ENCODE results near the gene ZDHHC9. TPM values are rescaled to one million over a fixed set of nuclear protein-coding genes. Genes with fewer than 3 reads are reported as not detected.
A peak's percentile ranks its signal among the peaks of the same experiment; 100 is the strongest.

ZDHHC9 gene
- total RNA-seq, 1 donor from 2014 or later: 32.9 TPM

DNA sequence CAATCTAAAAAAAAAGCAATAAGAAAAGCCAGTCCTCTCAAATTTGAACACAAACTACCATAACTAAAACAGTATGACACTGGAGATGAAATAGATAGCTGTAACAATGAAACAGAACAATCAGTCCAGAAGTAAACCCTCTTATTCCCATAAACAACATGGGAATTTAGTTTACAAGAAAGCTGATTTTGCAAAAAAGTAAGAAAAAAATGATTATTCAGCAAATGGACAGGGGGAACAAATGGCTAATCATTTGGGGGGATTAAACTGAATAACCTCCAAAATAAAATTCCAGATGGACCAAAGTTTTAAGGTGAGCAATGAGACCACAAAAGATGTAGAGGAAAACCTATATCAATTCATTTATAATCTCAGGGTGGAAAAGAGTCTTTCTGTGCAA, 80.0 kb downstream of the ZDHHC9 start:
- DNase-seq (ENCODE audit: low spot score): no peak

DNA sequence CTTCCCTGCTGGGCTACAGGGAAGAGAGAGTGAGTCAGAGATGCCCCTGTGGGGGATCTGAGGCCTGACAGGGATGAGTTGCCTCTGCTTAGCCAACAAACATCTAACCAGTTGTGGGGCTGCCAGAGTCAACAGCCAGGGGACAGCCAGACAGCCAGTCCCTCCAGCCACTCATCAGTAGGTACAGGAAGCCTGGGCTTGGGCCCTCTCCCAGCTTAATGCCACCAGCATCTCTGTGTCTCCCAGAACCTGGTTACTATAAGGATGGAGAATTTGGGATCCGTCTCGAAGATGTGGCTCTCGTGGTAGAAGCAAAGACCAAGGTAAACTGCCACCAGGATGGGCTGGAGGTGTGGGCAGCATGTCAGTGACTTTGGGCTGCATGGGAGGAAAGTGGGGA, 81.2 kb downstream of the ZDHHC9 start:
- DNase-seq (ENCODE audit: low spot score): no peak

DNA sequence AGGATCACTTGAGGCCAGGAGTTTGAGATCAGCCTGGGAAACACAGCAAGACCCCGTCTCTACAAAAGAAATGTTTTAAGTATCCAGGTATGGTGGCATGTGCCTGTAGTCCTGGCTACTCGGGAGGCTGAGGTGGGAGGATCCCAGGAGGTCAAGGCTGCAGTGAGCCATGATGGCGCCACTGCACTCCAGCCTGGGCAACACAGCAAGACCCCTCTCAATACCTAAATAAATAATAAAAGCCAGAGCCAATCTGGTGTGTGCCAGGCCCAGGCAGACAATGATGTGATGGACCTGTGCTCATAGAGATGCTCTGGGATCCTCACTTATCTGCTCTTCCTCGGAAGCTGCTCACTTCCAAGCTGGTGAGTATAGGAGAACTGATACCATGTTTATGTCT, 82.1 kb downstream of the ZDHHC9 start:
- DNase-seq (ENCODE audit: low spot score): no peak

DNA sequence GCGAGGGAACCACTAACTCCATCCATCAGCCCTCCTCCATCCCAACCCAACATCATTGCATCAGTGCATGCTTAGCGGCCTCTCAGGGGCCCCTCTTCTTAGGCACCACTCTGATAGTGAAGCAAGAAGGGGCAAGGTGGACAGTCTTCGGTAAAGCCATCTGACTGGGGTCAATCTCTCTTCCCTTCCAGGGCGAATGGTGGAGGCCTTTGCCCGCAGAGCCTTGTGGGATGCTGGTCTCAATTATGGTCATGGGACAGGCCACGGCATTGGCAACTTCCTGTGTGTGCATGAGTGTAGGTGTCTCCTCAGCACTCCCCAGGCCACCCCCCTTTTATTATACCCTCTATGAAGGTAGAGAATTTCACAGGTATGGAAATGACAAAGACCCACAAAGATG, 82.7 kb downstream of the ZDHHC9 start:
- DNase-seq (ENCODE audit: low spot score): no peak

DNA sequence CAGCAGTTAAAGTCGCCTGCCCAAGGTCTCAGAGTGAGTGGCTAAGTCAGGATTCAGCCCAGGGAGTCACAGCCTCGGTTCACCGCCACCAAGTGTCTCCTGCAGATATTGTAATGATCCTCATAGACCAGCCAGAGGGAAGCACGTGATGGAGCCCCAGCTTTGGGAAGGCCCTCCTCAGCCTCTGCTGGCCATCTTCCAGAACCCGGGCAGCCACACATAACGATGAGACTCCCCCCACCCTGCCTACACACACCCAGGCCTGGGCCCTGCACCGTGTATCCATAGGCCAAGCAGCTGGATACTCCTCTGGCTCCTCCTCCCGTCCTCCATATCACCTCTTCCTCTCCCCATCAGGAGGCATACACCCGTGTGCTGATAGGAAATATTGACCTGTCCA, 83.5 kb downstream of the ZDHHC9 start:
- no peak for DNase-seq (ENCODE audit: low spot score)

DNA sequence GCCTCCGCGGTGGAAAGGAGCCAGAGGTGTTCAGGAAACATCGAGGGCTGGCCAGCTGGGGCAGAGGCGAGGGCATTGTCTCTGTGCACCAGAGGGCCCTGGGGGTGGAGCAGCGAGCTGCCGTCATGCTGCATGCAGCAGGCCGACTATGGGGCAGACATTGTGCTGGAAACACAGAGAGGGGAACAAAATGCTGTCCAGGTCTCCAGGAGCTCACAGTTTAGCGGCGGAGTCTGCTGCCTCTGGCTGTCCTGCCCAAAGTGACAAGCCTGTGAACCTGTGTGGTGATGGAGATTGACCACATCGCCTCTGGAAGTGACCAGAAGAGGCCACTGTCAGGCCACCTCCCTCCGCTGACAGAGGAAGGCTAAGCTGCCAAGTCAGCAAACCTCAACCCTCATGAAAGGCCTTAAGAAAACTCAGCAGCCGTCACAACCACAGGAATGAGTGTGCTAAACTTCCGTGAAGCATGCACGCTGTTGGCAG, 84.1 kb downstream of the ZDHHC9 start:
- peak; percentile 39 for DNase-seq (ENCODE audit: low spot score)

DNA sequence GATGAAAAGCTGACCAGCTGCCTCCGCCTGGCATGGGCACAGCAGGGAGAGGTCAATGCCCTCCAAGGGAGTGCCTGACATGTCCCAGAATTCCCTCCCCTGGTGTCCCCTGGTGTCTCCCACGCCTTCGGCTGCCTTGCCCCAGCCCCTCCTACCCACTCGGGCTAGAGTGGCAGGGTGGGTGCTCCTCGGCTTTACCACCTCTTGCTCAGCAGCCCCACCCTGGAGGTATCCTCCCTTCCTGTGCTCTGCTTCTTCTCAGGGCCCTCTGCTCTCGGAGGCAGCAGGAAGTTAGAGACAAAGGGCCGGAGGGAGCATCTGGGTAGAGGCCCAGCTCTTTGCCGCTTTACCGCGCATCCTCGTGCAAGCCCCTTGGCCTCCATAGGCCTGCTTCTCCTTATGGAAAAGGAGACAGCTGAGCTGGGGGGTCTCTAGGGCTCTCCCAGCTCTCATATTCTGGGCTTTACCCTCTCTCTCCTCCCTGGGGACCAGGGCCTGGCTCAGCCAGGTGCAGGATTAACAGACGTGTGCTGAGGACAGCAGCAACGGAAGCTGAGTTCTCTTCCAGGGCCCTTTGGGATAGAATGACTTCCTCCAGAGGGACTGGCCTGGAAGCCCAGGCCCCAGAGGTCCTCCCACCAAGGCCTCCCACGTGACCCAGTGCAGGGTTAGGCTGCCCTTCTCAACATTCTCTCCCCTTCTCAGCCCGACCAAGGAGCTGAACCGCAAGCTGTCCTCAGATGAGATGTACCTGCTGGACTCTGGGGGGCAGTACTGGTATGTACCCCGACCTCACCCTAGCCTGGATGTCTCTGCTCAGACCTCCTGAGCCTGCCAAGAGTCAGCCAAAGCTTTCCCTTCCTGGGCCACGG, 87.7 kb downstream of the ZDHHC9 start:
- no peak for DNase-seq (ENCODE audit: low spot score)

DNA sequence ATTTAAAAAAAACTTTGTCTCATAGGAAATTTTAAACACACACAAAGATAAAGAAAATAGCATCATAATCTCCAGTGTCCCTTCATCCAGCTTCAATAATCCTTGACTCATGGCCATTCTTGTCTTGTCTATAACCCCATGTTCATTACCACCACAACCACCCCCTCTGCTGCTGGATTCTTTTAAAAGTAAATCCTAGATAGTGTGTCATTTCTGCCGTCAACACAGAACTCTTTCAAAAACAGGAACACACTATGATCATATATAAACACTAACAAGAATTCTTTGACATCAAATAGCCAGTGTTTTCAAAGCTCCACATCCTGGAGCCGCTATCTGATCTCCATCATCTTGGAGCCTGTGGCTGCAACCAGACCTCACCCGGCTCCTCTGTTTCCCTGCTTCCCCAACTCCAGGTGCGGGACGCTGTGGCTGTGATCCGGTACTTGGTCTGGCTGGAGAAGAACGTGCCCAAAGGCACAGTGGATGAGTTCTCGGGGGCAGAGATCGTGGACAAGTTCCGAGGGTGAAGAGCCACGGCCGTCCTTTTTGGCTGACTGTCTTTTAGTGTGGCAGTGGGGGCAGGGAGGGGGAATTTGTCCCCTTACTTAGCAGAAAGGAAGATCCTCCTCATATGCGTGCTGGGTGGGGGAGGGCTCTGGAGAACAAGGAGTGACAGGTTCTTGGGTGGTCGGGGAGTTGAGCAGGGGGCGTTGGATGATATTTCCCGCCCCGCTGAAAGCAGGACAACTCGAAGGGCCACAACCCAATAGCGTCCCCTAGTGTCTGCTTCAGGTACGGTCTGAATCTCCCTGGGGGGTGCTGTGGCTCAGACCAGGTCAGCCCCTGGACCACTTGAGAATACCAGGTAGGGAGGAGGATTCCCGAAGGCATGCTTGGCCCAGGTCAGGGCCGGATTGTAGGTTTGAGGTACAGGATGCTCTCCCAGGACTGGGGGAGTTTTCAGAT, 89.3 kb downstream of the ZDHHC9 start:
- no peak for DNase-seq (ENCODE audit: low spot score)

Other genes starting within 250 kb of the ZDHHC9 start
- gene APLN, start 188.9 kb downstream of the ZDHHC9 start, total RNA-seq: 0.20 TPM
- 2.0 TPM for gene XPNPEP2, start 104.9 kb downstream of the ZDHHC9 start, total RNA-seq
- gene SASH3, start 63.9 kb downstream of the ZDHHC9 start, total RNA-seq: 13.6 TPM
- 15.0 TPM for gene UTP14A, start 62.3 kb upstream of the ZDHHC9 start, total RNA-seq
- 12.4 TPM for gene BCORL1, start 138.7 kb upstream of the ZDHHC9 start, total RNA-seq

Data from mucosa of gallbladder (tissue), 1 donor.